ENCODE measurements around the gene CENPM.
A peak's percentile ranks its signal among the peaks of the same experiment; 100 is the strongest.

The CENPM gene

GRCh38 chr22:41929418-41929810, 17.5 kb downstream of the CENPM start:
- DNase-seq: no peak

- DNase-seq: no peak
These were observed 18.1 kb downstream of the CENPM start for GRCh38 chr22:41928593-41929417.

DNA sequence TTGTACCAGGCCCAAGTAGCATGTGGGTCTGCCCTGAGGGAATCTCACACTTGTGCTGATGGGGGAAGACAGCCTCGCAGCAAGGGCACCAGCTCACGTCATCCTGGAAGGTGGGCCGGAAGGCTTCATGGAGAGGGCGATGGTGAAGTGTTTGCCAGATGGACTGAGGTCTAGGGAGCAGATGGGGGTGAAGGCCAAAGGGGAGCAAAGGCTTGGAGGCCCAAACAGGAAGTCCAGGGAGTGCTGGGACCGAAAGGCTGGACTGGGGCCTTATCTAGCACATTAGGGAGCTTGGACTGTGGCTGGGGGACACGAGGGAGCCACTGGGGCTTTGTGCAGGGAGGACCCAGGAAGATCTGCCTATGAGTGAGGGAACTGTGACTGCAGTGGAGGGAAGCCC, 19.1 kb downstream of the CENPM start:
- DNase-seq: no peak

GRCh38 chr22:41925783-41926460, 21.0 kb downstream of the CENPM start:
- DNase-seq: peak; percentile 40

DNA sequence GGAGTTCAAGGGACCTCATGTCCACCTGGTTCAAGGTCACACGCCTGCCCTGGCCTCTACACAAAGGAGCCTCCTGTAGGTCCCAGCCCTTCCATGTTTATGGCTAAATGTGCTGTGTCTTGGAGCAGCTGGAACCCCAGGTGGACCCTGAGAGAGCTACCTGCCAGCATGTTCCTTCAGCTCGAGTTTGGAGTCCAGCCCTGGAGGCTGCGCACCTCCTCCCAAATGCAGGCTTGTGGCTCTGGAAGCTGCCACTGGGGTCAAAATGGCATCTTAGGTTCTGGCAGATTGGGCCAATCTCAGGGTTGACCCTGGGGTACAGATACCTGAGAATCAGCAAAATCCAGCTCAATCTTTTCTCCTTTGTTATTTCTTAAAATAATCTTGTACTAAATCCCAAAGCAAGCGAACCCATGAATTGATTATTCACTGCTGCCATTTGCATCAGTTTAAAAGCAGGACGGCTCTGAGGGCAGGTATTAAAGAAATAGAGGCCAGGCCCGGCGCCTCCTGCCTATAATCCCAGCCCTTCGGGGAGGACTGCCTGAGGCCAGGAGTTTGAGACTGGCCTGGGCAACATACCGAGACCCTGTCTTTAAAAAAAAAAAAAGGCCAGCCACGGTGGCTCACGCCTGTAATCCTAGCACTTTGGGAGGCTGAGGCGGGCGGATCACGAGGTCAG, 23.2 kb downstream of the CENPM start:
- no peak for DNase-seq

DNA sequence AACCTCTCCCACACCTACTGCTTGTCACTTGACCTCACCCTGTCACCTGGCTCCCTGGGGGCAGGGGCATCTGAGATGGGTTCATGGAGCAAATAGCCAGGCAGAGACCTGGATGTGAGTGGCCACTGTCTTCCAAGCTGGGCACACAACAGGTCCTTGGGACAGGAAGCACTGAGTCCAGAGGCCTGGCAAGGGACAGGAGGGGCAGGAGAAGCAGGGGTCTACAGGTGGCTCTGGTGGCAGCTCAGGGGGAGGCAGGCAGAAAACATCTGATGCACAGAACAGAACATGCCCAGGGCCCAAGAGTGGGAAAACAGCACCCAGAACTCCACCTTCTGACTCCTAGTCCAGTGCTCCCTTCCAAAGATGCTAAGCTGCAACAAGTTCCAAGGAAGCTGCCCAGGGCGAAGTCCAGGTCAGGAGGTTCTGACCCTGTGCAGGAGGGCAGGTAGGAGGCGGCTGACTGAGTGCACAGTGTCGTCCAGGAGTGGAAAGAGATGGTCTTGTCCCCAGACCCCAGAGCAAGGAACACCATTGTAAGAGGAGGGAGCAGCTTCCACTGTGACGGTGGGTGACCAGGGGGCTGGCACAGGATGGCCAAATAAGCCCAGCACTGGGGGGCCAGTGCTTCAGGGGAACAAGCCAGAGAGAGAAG, 23.9 kb downstream of the CENPM start:
- no peak for DNase-seq

DNA sequence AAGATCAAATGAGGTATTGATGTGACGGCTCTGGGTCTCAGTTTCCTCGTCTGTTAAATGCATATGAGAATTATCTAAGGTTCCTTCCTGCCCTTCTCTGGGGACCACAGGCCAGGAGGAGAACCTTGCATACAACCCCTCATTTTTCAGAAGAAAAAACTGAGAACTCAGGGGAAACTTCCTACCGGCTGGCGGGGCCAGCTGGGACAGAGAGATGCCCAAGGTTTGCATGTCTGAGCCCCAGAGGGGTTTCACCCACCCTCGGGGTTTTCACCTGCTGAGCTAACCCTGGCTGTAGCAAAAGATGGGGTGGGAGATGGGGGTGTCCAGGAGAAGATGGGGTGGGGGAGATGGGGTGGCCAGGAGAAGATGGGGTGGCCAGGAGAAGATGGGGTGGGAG, 24.6 kb downstream of the CENPM start:
- DNase-seq: no peak

DNA sequence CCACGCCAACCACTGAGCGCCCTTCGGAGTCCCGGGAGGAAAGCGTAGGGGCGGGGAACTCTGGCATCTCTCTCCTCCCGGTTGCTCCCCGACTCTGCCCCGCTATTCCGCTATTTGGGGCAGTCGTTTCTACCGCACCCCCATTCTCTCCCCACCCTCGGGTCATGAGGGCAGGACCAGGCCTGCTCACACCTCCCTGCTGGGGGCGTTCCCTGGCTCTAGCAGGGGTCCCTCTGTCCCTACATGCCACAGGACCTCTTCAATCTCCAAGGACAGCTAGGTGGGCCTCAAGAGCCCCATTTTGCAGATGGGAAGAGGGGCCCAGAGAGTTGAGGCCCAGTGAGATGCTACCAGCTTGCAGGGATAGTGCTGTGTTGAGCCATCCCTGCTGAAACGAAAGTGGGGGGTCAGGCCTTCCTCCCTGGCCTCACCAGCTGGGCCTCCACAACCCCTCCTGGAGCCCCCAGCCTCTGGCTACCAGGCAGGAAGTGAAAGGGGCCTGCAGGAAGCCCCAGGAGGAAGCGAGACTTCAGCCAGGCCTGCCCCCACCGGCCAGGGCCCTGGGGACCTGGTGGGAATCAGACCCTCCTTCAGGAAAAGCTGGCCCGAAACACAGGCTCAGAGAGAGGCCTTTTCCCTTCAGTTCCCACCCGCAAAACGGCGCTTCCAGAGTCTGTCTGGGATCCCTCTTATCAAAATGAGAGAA, 26.5 kb downstream of the CENPM start:
- DNase-seq: no peak

DNA sequence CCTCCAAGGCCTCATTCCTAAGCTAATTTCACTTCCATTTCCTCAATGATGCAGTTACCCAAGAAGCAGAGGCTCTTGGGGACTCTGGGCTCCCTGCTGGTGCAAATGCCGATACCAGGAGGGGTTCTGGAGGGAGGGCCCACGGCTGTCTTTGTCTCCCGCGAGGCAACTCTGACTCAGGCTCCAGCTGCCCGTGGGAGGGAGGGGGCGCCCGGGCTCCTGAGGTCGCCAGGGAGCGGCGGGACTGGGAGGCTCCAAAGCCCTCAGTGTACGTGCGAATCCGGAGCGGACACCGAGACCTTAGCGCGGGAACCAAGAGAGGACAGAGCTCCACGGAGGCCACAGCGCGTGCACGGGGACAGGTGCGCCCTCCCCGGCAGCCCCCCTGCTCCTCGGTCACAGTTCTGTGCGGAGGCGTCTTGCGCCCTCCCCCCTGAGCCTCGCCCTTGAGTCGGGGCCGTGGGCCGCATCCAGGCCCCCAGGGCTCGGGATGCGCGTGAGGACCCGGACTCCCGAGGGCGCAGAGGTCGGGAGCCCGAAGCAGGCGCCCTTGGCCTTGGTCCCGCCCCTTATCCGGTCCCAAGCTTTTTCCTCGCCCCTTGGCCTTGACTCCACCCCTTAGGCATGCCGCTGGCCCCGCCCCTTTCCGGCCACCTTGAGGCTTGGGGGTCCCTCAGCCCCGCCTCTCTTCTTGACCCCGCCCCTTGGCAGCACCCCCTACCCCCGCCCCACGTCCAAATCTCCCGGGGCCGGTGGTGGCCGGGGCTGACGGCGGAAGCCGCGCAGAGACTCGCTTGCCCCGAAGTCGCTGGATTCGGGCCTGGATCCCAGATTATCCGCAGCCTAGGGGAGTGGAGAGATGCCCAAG, 27.4 kb downstream of the CENPM start:
- peak; percentile 91 for DNase-seq

- DNase-seq: peak; percentile 84
These were observed 28.8 kb downstream of the CENPM start for GRCh38 chr22:41917903-41918791.

- DNase-seq: no peak
These were observed 29.5 kb downstream of the CENPM start for GRCh38 chr22:41917375-41917902.

DNA sequence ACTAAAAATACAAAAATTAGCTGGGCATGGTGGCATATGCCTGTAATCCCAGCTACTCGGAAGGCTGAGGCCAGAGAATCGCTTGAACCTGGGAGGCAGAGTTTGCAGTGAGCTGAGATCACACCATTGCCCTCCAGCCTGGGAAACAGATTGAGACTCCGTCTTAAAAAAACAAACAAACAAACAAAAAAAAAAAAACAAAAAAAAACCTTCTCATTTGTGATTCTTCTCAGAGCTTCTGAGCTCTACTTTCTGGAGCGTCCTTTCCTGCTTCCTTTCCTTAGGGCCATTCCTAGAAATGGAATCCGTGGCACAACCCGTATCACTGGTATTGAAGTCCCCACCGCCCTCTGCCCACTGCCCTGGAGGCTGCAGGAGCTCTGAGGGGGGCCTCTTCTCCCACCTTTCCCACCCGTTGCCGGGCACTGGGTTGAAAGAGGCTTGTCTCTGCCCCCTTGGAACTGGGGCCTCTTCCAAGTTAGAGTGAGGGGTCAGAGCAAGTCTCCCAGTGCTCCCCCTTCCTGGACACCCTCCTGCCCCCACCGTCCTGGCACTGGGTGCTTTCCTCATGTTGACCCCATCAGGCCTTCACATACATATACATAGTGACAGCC, 30.1 kb downstream of the CENPM start:
- DNase-seq: no peak

DNA sequence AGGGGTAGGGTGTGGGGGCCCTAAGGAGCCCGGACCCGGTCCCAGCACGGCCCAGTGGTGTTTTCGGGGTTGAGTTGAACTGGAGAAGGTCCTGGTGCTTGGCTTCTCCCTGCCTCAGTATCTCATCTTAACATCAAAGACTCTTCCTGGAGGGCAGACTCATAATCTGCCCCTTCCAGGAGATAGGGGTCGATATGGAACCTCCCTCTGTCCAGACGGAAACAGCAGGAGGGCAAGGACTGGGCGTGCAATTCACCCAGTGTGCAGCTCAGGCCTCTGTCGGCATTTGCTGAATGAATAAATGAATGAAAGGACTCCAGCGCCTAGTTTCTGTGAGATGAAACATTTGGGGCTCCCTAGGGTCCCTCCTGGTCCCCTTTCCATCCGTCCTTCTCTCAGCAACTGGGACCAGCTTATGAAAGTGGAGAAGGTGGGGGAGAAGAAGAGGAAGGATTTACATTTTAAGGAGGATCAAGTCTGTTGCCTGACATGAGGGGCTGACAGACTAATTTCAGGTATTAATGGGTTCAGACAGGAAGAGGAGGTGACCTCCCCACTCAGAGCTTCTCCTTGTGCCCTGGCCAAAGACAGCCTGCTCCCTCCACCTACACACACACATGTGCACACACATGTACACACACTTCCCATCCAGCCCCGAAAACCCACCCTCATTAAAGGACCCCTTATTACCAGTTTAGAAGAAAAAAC, 31.0 kb downstream of the CENPM start:
- no peak for DNase-seq

DNA sequence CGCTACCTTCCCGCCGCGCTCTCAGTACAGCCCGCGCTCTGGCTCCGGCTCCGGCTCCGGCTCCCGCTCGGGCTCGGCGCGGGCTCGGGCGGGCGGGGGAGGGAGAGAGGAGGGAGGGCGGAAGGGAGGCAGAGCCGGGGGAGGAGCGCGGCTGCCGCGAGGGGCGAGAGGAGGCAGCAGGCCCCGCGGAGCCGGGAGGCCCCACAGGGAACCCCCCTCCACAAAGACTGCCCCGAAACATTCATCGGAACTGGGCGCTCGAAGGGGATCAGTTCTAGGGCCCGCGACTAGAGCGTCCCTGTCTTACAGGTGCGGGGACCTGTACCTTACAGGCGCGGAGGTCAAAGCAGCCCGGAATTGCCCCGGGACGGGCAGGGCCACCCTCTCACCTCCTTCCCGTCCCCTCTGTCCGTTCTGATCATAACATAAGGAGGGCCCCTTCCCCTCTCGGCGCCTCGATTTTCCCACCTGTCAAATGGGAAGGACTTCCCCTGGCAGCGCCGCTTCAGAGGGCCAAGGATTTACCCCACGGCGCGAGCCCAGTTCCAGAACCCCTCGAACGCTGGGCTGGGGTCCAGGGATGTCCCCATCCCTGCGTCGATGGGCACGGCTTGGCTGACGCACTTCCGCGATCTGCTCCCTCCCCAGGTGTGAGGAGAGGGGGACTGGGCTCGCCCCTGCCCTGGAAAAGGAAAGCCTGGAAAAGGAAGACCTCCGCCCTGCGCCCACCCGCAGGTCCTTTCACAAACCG, 31.7 kb downstream of the CENPM start, which contains the start of gene SHISA8:
Gene SHISA8 (minus strand): TSS at position 40 of the 751 bp plus-strand sequence. CDS start 407 bp downstream, outside the sequence.
- no peak for DNase-seq

DNA sequence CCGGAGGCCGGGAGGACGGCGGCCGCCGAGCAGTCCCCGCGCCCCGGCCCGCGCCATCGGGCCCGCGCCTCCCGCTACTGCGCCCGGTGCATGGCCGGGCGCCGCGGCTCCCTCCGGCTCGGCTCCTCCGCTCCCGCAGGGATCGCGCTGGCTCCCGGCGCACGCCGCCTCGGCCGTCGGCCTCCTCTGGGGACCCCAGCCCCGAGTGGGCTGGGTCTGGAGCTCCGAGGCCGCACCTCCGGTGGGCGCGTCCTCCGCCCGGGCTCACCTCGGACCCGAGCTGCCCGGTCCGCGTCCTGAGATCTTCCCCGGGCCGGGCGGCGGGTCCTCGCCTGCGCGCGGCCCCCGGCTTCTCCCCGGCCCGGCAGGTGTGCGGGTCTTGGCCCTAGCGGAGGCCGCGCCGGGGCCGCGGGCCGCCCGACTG, 32.3 kb downstream of the CENPM start:
- no peak for DNase-seq

- no peak for DNase-seq
These were observed 33.0 kb downstream of the CENPM start for GRCh38 chr22:41913842-41914534.

DNA sequence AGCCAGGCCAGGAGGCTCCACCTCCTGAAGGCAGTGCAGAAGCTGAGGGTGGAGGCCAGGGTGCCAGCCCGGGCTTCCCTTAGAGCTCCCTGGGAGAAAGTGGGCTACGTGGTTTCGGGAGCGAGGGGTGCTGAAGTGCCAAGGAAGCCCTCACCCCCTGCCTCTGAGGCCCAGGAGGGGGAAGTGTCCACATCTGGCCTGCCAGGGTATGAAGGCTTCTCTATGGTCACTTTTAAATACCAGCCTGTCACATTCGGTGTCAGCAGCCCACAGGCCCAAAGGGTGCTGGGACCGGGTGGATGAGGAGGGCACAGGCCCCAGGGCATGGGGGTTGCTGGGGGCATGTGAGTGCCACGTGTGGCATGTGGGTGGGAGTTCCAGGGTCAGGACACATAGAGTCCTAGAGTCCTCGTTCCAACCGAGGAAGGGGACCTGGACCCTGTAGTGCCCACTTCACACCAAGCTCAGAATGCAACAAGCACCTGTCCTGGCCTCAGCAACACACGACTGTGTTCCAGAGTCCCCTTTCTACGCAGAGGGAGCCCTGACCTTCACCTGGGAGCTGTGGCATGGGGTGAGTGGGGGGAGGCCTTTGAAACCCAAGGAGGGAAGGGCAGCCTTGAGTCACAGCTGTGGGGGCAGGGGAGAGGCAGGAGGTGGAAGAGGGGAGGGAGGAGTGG, 33.8 kb downstream of the CENPM start:
- DNase-seq: no peak

Data from inflammatory macrophage treated with lipopolysaccharide for 4 hours (primary cell).